ENCODE results near the gene ZNF816. TPM values are rescaled to one million over a fixed set of nuclear protein-coding genes. Genes with fewer than 3 reads are reported as not detected.

ZNF816 gene
- polyA plus RNA-seq, result 14.5 TPM
- long read RNA-seq, donor 1, partial matches to known transcripts, result 0 of 1 reads
- long read RNA-seq, donor 1, other reads (novel, unspliced or antisense), result 0 of 1 reads
- long read RNA-seq, donor 2, partial matches to known transcripts, result 0 of 4 reads
- long read RNA-seq, donor 2, other reads (novel, unspliced or antisense), result 0 of 4 reads
- long read RNA-seq, donor 3, transcript ZNF816-206 (4 exons, 2,504 nt), result major isoform, 8 of 18 reads
- long read RNA-seq, donor 3, partial matches to known transcripts, result 6 of 18 reads
- long read RNA-seq, donor 3, other reads (novel, unspliced or antisense), result 0 of 18 reads
- long read RNA-seq, donor 4, result 0 reads
- long read RNA-seq, donor 5, result 0 reads
- long read RNA-seq, donor 6, partial matches to known transcripts, result 0 of 7 reads
- long read RNA-seq, donor 6, other reads (novel, unspliced or antisense), result 0 of 7 reads
- long read RNA-seq, donor 7, partial matches to known transcripts, result 0 of 3 reads
- long read RNA-seq, donor 7, other reads (novel, unspliced or antisense), result 0 of 3 reads
- long read RNA-seq, donor 8, partial matches to known transcripts, result 0 of 5 reads
- long read RNA-seq, donor 8, other reads (novel, unspliced or antisense), result 0 of 5 reads
- long read RNA-seq, donor 9, partial matches to known transcripts, result 0 of 1 reads
- long read RNA-seq, donor 9, other reads (novel, unspliced or antisense), result 0 of 1 reads
- long read RNA-seq, donor 10, partial matches to known transcripts, result 0 of 5 reads
- long read RNA-seq, donor 10, other reads (novel, unspliced or antisense), result 0 of 5 reads
- long read RNA-seq, donor 11, partial matches to known transcripts, result 0 of 5 reads
- long read RNA-seq, donor 11, other reads (novel, unspliced or antisense), result 0 of 5 reads

- Histone ChIP-seq H3K4me1 (ENCODE audit: control insufficient read depth, insufficient read depth, low read length) (peaks cover 4% of the 10 kb centered on the region), H3K9me3 (ENCODE audit: control insufficient read depth, low read depth, low read length) (peaks cover 22% of the 10 kb centered on the region), H3K36me3 (ENCODE audit: control insufficient read depth, insufficient read depth, low read length) (peaks cover 22% of the 10 kb centered on the region), H3K4me3 (ENCODE audit: low read length) (peak within 1 kb of the TSS; percentile 75), H3K27me3 (ENCODE audit: control insufficient read depth, insufficient read depth, low read length) (no peaks in the 10 kb centered on the region), H3K27ac (ENCODE audit: low read length) (peak within 1 kb of the TSS; percentile 88)
- WGBS (ENCODE audit: insufficient coverage, low lambda C conversion rate), result no CpG with 5 or more reads among the region's 55 CpGs
- DNase-seq, result peak; percentile 95 to 98
Observed at GRCh38 chr19:52962394-52963246, at the start of gene ZNF816. TSS of gene ZNF816 (minus strand) at chr19:52962881. CDS start at chr19:52956089, 6,792 bp downstream.

GRCh38 chr19:53012006-53012405 lies 49.3 kb upstream of the ZNF816 start:
- DNase-seq, result no peak
- Histone ChIP-seq H3K27ac (ENCODE audit: low read length) (no peak overlapping the region), H3K4me3 (ENCODE audit: low read length) (no peak overlapping the region), H3K27me3 (ENCODE audit: control insufficient read depth, insufficient read depth, low read length) (no peaks in the 10 kb centered on the region), H3K9me3 (ENCODE audit: control insufficient read depth, low read depth, low read length) (no peaks in the 10 kb centered on the region), H3K4me1 (ENCODE audit: control insufficient read depth, insufficient read depth, low read length) (no peaks in the 10 kb centered on the region), H3K36me3 (ENCODE audit: control insufficient read depth, insufficient read depth, low read length) (no peaks in the 10 kb centered on the region)
- WGBS (ENCODE audit: insufficient coverage, low lambda C conversion rate), result no CpG with 5 or more reads among the region's 6 CpGs

GRCh38 chr19:53010494-53010893 lies 47.8 kb upstream of the ZNF816 start:
- no peak overlapping the region for H3K4me3 ChIP-seq (ENCODE audit: low read length)
- H3K27me3 ChIP-seq (ENCODE audit: control insufficient read depth, insufficient read depth, low read length), result no peaks in the 10 kb centered on the region
- DNase-seq, result no peak
- no peaks in the 10 kb centered on the region for H3K4me1 ChIP-seq (ENCODE audit: control insufficient read depth, insufficient read depth, low read length)
- no peaks in the 10 kb centered on the region for H3K36me3 ChIP-seq (ENCODE audit: control insufficient read depth, insufficient read depth, low read length)
- no peaks in the 10 kb centered on the region for H3K9me3 ChIP-seq (ENCODE audit: control insufficient read depth, low read depth, low read length)
- H3K27ac ChIP-seq (ENCODE audit: low read length), result no peak overlapping the region
- 58% methylated on average over 2 of the region's 9 CpGs for WGBS (ENCODE audit: insufficient coverage, low lambda C conversion rate)

GRCh38 chr19:53008061-53008778 lies 45.5 kb upstream of the ZNF816 start:
- H3K4me1 ChIP-seq (ENCODE audit: control insufficient read depth, insufficient read depth, low read length), result no peaks in the 10 kb centered on the region
- whole genome bisulfite sequencing (ENCODE audit: insufficient coverage, low lambda C conversion rate), result 100% methylated on average over 4 of the region's 25 CpGs
- H3K4me3 ChIP-seq (ENCODE audit: low read length), result no peak overlapping the region
- DNase-seq, result no peak
- H3K36me3 ChIP-seq (ENCODE audit: control insufficient read depth, insufficient read depth, low read length), result no peaks in the 10 kb centered on the region
- H3K9me3 ChIP-seq (ENCODE audit: control insufficient read depth, low read depth, low read length), result no peaks in the 10 kb centered on the region
- no peaks in the 10 kb centered on the region for H3K27me3 ChIP-seq (ENCODE audit: control insufficient read depth, insufficient read depth, low read length)
- no peak overlapping the region for H3K27ac ChIP-seq (ENCODE audit: low read length)

GRCh38 chr19:53007606-53008005 lies 44.9 kb upstream of the ZNF816 start:
- DNase-seq, result no peak
- no CpG with 5 or more reads among the region's 5 CpGs for WGBS (ENCODE audit: insufficient coverage, low lambda C conversion rate)
- Histone ChIP-seq H3K9me3 (ENCODE audit: control insufficient read depth, low read depth, low read length) (no peaks in the 10 kb centered on the region), H3K36me3 (ENCODE audit: control insufficient read depth, insufficient read depth, low read length) (no peaks in the 10 kb centered on the region), H3K27me3 (ENCODE audit: control insufficient read depth, insufficient read depth, low read length) (no peaks in the 10 kb centered on the region), H3K27ac (ENCODE audit: low read length) (no peak overlapping the region), H3K4me1 (ENCODE audit: control insufficient read depth, insufficient read depth, low read length) (no peaks in the 10 kb centered on the region), H3K4me3 (ENCODE audit: low read length) (no peak overlapping the region)

DNA sequence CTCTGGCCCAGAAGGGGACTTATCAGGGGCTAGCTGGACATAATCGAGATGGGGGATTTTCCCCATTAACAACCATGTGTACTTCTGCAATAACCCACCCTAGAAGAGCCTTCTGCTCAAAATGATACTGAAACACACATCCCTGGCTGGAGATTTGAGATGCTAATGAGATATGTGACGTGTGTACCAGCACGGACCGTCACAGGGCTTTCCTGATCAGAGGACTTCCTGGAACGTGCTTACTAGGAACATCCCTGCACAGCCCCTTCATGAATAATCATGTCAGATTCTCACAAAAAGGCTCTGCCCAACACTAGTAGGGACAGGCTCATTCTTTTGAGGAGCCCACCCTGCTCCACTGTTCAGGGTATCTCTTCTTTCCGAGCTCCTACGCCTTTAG lies 44.5 kb upstream of the ZNF816 start:
- no peaks in the 10 kb centered on the region for H3K27me3 ChIP-seq (ENCODE audit: control insufficient read depth, insufficient read depth, low read length)
- no peak overlapping the region for H3K27ac ChIP-seq (ENCODE audit: low read length)
- no peaks in the 10 kb centered on the region for H3K9me3 ChIP-seq (ENCODE audit: control insufficient read depth, low read depth, low read length)
- no peak for DNase-seq
- WGBS (ENCODE audit: insufficient coverage, low lambda C conversion rate), result no CpG with 5 or more reads among the region's 7 CpGs
- no peaks in the 10 kb centered on the region for H3K4me1 ChIP-seq (ENCODE audit: control insufficient read depth, insufficient read depth, low read length)
- no peaks in the 10 kb centered on the region for H3K36me3 ChIP-seq (ENCODE audit: control insufficient read depth, insufficient read depth, low read length)
- H3K4me3 ChIP-seq (ENCODE audit: low read length), result no peak overlapping the region

- no peak overlapping the region for H3K27ac ChIP-seq (ENCODE audit: low read length)
- no peaks in the 10 kb centered on the region for H3K36me3 ChIP-seq (ENCODE audit: control insufficient read depth, insufficient read depth, low read length)
- DNase-seq, result no peak
- no peak overlapping the region for H3K4me3 ChIP-seq (ENCODE audit: low read length)
- H3K9me3 ChIP-seq (ENCODE audit: control insufficient read depth, low read depth, low read length), result no peaks in the 10 kb centered on the region
- WGBS (ENCODE audit: insufficient coverage, low lambda C conversion rate), result no CpG with 5 or more reads among the region's 5 CpGs
- H3K27me3 ChIP-seq (ENCODE audit: control insufficient read depth, insufficient read depth, low read length), result no peaks in the 10 kb centered on the region
- H3K4me1 ChIP-seq (ENCODE audit: control insufficient read depth, insufficient read depth, low read length), result no peaks in the 10 kb centered on the region
Observed at GRCh38 chr19:53004242-53004641, 41.6 kb upstream of the ZNF816 start.

GRCh38 chr19:53002479-53002878 lies 39.8 kb upstream of the ZNF816 start:
- WGBS (ENCODE audit: insufficient coverage, low lambda C conversion rate), result 32% methylated on average over 2 of the region's 2 CpGs

GRCh38 chr19:52997975-52998374 lies 35.3 kb upstream of the ZNF816 start:
- Histone ChIP-seq H3K36me3 (ENCODE audit: control insufficient read depth, insufficient read depth, low read length) (no peaks in the 10 kb centered on the region), H3K27ac (ENCODE audit: low read length) (no peak overlapping the region), H3K4me3 (ENCODE audit: low read length) (no peak overlapping the region), H3K9me3 (ENCODE audit: control insufficient read depth, low read depth, low read length) (peaks cover 9% of the 10 kb centered on the region), H3K4me1 (ENCODE audit: control insufficient read depth, insufficient read depth, low read length) (no peaks in the 10 kb centered on the region), H3K27me3 (ENCODE audit: control insufficient read depth, insufficient read depth, low read length) (peaks cover 3% of the 10 kb centered on the region)
- no peak for DNase-seq
- WGBS (ENCODE audit: insufficient coverage, low lambda C conversion rate), result 100% methylated on average over 1 of the region's 9 CpGs

More at GRCh38 chr19:53002479-53002878, 39.8 kb upstream of the ZNF816 start:
- Histone ChIP-seq H3K27me3 (ENCODE audit: control insufficient read depth, insufficient read depth, low read length) (peaks cover 3% of the 10 kb centered on the region), H3K36me3 (ENCODE audit: control insufficient read depth, insufficient read depth, low read length) (no peaks in the 10 kb centered on the region), H3K4me3 (ENCODE audit: low read length) (no peak overlapping the region), H3K4me1 (ENCODE audit: control insufficient read depth, insufficient read depth, low read length) (no peaks in the 10 kb centered on the region), H3K9me3 (ENCODE audit: control insufficient read depth, low read depth, low read length) (peaks cover 5% of the 10 kb centered on the region), H3K27ac (ENCODE audit: low read length) (no peak overlapping the region)
- no peak for DNase-seq
